Activated CD4-positive, alpha-beta T cell treated with anti-CD3 and anti-CD28 coated beads, Interleukin-2, amount 50 U/mL, for 48 hours (primary cell): Measurements from ENCODE around the gene GRK7.
A peak's percentile ranks its signal among the peaks of the same experiment; 100 is the strongest.
"Not testable (repeated sequence)": the region's sequence is repeated elsewhere in the genome, so short reads cannot be mapped to it uniquely, and the experiment has no call there.

Experiments used
- DNase-seq, 2 experiments: peaks; one replicate each; pipeline ENCODE4 v3.0.0-alpha.2; 2020

Gene GRK7

GRCh38 chr3:141763088-141763750 lies at the start of gene GRK7:
Gene GRK7, plus strand, starts transcription at chr3:141763408. Its CDS starts 14,877 bp downstream, at chr3:141778285.
- DNase-seq: no peak

DNA sequence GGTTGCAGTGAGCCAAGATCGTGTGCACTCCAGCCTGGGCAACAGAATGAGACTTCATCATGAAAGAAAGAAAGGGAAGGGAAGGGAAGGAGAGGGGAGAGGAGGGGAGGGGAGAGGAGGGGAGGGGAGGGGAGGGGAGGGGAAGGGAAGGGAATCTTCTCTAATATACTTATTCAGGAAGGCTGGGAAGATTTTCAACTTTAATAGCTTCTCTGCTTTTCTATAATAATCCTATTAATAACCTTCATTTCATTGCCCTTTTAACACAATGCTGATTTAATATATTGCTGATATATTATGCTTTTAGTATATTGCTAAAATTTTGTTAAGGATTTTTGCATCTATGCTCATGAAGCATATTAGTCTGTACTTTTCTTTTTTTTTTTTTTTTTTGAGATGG lies 48.5 kb upstream of the GRK7 start:
- DNase-seq: no peak

- DNase-seq: no peak
Measured at GRCh38 chr3:141722081-141722480, 41.1 kb upstream of the GRK7 start.

- DNase-seq: no peak
Measured at GRCh38 chr3:141722648-141723047, 40.6 kb upstream of the GRK7 start.

DNA sequence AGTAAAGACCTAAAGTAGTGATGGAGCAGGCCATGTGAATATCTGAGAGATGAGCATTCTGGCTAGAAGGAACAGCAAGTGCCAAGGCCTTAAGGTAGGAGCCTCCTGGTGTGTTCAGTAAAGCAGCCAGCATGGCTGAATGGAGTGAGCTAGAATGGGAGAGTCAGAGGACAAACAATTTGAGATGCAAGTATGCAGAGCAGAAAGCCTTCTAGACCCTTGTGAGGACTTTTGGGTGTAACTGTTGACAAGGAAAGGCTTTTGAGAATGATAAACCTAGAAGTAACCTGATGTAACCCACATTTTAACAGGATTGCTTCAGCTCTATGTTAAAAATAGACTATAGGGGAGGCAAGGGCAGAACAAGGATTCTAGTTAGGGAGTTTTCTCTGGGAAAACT lies 40.0 kb upstream of the GRK7 start:
- DNase-seq: no peak

- no peak for DNase-seq
Measured at GRCh38 chr3:141724186-141724585, 39.0 kb upstream of the GRK7 start.

DNA sequence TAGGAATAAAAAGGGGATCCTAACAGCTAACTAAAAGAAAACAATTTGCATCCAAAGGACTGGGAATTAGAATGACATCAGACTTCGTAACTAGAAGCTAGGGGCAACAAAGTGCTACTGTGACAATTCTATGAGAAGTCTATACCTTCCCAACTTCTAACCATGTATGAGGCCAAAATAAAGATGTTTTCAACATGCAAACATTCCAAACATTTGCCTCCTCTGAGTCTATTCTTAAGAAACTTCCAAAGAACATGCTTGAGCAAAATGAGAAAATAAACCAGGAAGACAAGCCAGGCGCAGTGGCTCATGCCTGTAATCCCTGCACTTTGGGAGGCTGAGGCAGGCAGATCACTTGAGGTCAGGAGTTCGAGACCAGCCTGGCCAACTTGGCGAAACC lies 38.2 kb upstream of the GRK7 start:
- DNase-seq: no peak

- no peak for DNase-seq
Measured at GRCh38 chr3:141726483-141726882, 36.7 kb upstream of the GRK7 start.

GRCh38 chr3:141728355-141728892 lies 34.8 kb upstream of the GRK7 start:
- DNase-seq: no peak

DNA sequence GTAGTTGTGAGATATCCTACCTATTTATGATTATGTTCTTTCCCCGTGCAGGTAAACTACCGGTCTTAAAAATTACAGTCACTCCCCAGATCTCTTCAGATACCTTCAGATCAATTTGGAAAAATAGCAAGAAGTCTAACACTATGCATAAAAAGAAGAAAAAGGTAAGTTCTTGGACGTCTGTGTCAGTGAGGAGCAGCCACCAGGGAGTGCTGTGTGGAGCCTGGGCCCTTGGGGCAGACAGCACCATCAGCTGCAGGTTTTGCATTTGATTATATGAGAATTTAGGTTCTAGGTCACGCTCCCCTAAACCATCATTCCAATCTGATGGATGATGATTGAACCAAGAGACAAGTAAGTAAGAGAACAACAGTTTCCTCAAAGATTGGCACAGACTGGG lies 34.0 kb upstream of the GRK7 start:
- no peak for DNase-seq

- DNase-seq: no peak
Measured at GRCh38 chr3:141735176-141735575, 28.0 kb upstream of the GRK7 start.

GRCh38 chr3:141735770-141736465 lies 27.3 kb upstream of the GRK7 start:
- DNase-seq: no peak

GRCh38 chr3:141737093-141737492 lies 26.1 kb upstream of the GRK7 start:
- no peak for DNase-seq

GRCh38 chr3:141737678-141738021 lies 25.6 kb upstream of the GRK7 start:
- DNase-seq: no peak

GRCh38 chr3:141738022-141738890 lies 25.0 kb upstream of the GRK7 start, which contains the start of gene RNF7:
Gene RNF7, plus strand, starts transcription at chr3:141738298. Its CDS starts 44 bp downstream, at chr3:141738342.
- DNase-seq: peak; percentile 95

DNA sequence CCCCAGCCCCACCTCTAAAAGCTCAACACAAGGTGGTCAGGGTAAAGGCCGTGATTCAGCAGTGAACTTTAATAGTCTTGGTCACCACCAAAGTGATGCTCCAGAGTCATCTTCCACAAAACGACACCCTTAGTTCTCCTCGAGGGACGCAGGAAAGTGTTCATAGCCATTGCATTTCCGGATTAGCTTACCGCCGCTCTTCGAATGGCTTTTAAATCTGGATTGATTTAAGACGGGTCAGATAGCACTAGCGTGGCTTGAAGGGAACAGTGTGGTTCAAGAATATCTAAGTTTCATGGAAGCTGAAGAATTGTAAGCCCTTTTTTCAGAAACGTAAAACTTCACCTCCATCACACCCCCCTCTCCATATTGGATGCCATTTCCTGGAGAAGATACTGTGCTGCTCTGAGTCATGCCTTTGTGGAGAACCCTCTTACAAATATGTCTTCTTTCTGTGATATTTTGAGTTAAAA lies 24.3 kb upstream of the GRK7 start:
- no peak for DNase-seq

DNA sequence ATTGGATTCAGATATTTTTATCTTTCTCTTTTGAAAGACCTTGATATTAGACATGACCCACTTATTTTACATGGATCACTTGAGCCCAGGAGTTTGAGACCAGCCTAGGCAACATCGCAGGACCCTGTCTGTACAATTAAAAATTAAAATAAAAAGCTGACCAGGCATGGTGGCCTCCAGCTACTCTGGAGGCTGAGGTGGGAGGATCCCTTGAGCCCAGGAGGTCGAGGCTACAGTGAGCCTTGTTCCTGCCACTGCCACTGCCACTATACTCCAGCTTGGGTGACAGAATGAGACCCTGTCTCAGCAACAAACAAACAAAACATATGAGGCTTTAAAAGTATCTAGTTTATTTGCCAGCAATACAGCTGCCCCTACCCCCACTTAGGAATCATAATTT lies 23.5 kb upstream of the GRK7 start:
- DNase-seq: no peak

DNA sequence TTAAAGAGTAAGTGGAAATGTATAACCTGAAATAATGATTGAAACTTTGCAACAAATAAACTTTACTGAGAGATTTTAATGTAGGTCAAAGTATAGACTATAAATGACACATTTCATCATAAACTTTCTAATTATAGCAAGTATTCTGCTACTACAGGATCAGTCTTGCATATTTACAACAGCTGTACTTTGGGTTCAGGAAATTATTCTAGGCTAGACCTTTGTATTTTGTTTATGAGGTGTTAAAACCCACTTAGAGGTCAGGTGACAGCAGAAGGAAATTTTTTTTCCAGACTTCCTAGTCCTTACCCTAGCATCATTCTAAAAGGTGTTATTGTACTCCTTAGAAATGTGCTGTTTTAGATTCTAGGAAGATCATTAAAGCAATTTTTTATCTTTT lies 22.9 kb upstream of the GRK7 start:
- no peak for DNase-seq

GRCh38 chr3:141743305-141743704 lies 19.9 kb upstream of the GRK7 start:
- DNase-seq: no peak

DNA sequence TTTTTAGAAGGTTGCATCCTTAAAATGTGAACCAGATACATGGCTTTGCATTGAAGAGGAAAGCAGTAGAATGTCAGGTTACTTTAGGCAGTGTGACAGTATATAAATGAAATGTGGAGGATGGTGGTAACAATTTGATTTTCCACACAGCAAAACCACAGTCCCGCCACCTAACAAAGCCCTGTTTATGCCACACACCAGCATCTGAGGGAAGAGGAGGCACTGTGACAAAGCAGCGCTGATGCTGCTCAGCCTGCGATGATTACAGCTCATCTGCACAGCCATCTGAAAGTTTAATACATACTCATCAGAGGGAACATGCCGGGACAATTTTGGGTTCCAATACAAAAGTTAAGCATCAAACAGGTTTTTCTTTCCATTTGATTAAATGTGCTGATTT lies 16.2 kb upstream of the GRK7 start:
- no peak for DNase-seq

DNA sequence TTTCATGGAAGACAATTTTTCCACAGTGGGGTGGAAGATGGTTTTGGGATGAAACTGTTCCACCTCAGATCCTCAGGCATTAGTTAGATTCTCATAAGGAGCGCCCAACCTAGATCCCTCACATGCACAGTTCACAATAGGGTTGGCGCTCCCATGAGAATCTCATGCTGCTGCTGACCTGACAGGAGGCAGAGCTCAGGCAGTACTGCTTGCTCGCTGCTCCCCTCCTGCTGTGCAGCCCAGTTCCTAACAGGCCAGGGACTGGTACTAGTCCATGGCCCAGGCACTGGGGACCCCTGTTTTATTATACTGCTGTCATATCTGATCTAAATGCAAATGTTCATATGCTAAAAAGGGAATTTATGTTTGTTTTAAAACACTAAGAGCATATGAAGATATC lies 9.8 kb upstream of the GRK7 start:
- DNase-seq: no peak

DNA sequence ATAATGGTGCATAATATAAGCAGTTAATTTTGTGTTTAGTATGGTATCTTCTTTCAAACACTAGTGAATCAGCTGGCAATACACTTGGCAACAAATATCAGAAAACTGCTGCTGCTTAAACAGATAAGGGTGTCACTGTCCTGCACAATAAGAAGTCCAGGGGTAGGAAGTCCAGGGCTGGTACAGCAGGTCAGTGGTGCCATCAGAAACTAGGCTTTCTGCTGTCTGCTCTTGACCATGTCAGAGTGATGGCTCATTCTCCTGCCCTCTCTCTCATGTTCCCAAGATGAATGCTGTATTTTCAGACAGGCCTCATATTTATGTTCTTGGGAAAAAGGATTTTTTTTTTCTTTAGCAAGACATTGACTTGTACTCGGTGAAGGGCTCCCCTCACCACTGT lies 9.2 kb upstream of the GRK7 start:
- DNase-seq: no peak

- not testable (repeated sequence) for DNase-seq
Measured at GRCh38 chr3:141762552-141762951, 656 bp upstream of the GRK7 start.
